ENCODE measurements around the gene SLC39A5.
"Not testable (repeated sequence)": the region's sequence is repeated elsewhere in the genome, so short reads cannot be mapped to it uniquely, and the experiment has no call there.

The SLC39A5 gene

GRCh38 chr12:56247923-56248322, 18.1 kb downstream of the SLC39A5 start:
- no peak for DNase-seq (ENCODE audit: low read depth)

GRCh38 chr12:56248711-56249110, 18.9 kb downstream of the SLC39A5 start:
- no peak for DNase-seq (ENCODE audit: low read depth)

GRCh38 chr12:56252649-56253048, 22.8 kb downstream of the SLC39A5 start:
- no peak for DNase-seq (ENCODE audit: low read depth)

- DNase-seq (ENCODE audit: low read depth), result no peak
These were observed 23.2 kb downstream of the SLC39A5 start for GRCh38 chr12:56253091-56253490.

GRCh38 chr12:56255671-56256070, 25.8 kb downstream of the SLC39A5 start:
- DNase-seq (ENCODE audit: low read depth), result no peak

GRCh38 chr12:56256326-56256960, 26.6 kb downstream of the SLC39A5 start:
- no peak for DNase-seq (ENCODE audit: low read depth)

- no peak for DNase-seq (ENCODE audit: low read depth)
These were observed 27.2 kb downstream of the SLC39A5 start for GRCh38 chr12:56257071-56257470.

GRCh38 chr12:56257491-56258067, 27.7 kb downstream of the SLC39A5 start:
- DNase-seq (ENCODE audit: low read depth), result no peak

GRCh38 chr12:56258068-56258819, 28.4 kb downstream of the SLC39A5 start, which contains the start of gene ANKRD52:
Gene ANKRD52 (minus strand): TSS chr12:56258384. CDS start chr12:56258269, 115 bp downstream.
- DNase-seq (ENCODE audit: low read depth), result no peak

GRCh38 chr12:56258820-56259183, 29.0 kb downstream of the SLC39A5 start:
- DNase-seq (ENCODE audit: low read depth), result no peak

GRCh38 chr12:56260380-56260779, 30.5 kb downstream of the SLC39A5 start:
- no peak for DNase-seq (ENCODE audit: low read depth)

- DNase-seq (ENCODE audit: low read depth), result no peak
These were observed 31.1 kb downstream of the SLC39A5 start for GRCh38 chr12:56260921-56261320.

- DNase-seq (ENCODE audit: low read depth), result peak; percentile 87
These were observed 31.8 kb downstream of the SLC39A5 start for GRCh38 chr12:56261503-56262232.

GRCh38 chr12:56262955-56263354, 33.1 kb downstream of the SLC39A5 start:
- DNase-seq (ENCODE audit: low read depth), result not testable (repeated sequence)

GRCh38 chr12:56266068-56266692, 36.3 kb downstream of the SLC39A5 start:
- DNase-seq (ENCODE audit: low read depth), result not testable (repeated sequence)

- no peak for DNase-seq (ENCODE audit: low read depth)
These were observed 37.0 kb downstream of the SLC39A5 start, which contains the start of gene COQ10A for GRCh38 chr12:56266693-56267442. Gene COQ10A (plus strand): TSS chr12:56266942. CDS start chr12:56267119, 177 bp downstream.

GRCh38 chr12:56267443-56268071, 37.7 kb downstream of the SLC39A5 start:
- DNase-seq (ENCODE audit: low read depth), result no peak

GRCh38 chr12:56271031-56271430, 41.2 kb downstream of the SLC39A5 start:
- DNase-seq (ENCODE audit: low read depth), result no peak

- DNase-seq (ENCODE audit: low read depth), result not testable (repeated sequence)
These were observed 42.6 kb downstream of the SLC39A5 start for GRCh38 chr12:56272468-56272867.

- no peak for DNase-seq (ENCODE audit: low read depth)
These were observed 44.4 kb downstream of the SLC39A5 start for GRCh38 chr12:56274299-56274698.

GRCh38 chr12:56278905-56279304, 49.1 kb downstream of the SLC39A5 start:
- no peak for DNase-seq (ENCODE audit: low read depth)

Data from HS-5 (cell line).